ENCODE measurements around the gene CCDC24. TPM values are rescaled to one million over a fixed set of nuclear protein-coding genes. Genes with fewer than 3 reads are reported as not detected.
A peak's percentile ranks its signal among the peaks of the same experiment; 100 is the strongest.

Gene CCDC24
- polyA plus RNA-seq, 3 donors, result 1.1 to 3.0 (median 1.9) TPM

- 94% methylated on average over 2 of the region's 4 CpGs for WGBS (ENCODE audit: insufficient coverage)
- peak overlapping the region in 3 of 7 donors; percentile 10 to 45 (median 32) for H3K27ac Mint-ChIP-seq
These were observed 5.3 kb upstream of the CCDC24 start for GRCh38 chr1:43985984-43986595.

GRCh38 chr1:43986712-43987111 is 4.7 kb upstream of the CCDC24 start:
- Histone ChIP-seq H2AFZ (ENCODE audit: insufficient read depth, low read depth, low read length, poor library complexity, severe bottlenecking) (no peak overlapping the region), H3K36me3 (replicated peaks in 1 of 2; ENCODE audit: control insufficient read depth in 1 of 2, insufficient read depth in 2 of 2, low read length in 2 of 2) (no peaks in the 10 kb centered on the region), H3K4me2 (replicated peaks; ENCODE audit: extremely low read depth, low read length, poor library complexity, severe bottlenecking) (no peak overlapping the region), H3K27ac (ENCODE audit: low read depth in 1 of 2, low read length in 2 of 2) (no peak overlapping the region), H3K4me3 (replicated peaks in 1 of 3; ENCODE audit: low read depth in 2 of 3, low read length in 3 of 3) (no peak overlapping the region), H3K27me3 (ENCODE audit: control insufficient read depth in 2 of 2, insufficient read depth in 2 of 2, low read length in 2 of 2) (no peaks in the 10 kb centered on the region), H3K4me1 (ENCODE audit: control insufficient read depth in 1 of 2, insufficient read depth in 2 of 2, low read length in 2 of 2) (peaks cover 19 to 27% of the 10 kb centered on the region in 2 donors), H4K20me1 (ENCODE audit: insufficient read depth, low read length) (no peaks in the 10 kb centered on the region), H3K9ac (ENCODE audit: insufficient read depth, low read length, poor library complexity, severe bottlenecking) (no peak overlapping the region), H3K79me2 (ENCODE audit: insufficient read depth, low read length) (no peaks in the 10 kb centered on the region), H3K9me3 (replicated peaks in 1 of 2; ENCODE audit: control insufficient read depth in 1 of 2, insufficient read depth in 1 of 2, low read length in 2 of 2) (no peaks in the 10 kb centered on the region)
- Mint-ChIP-seq H3K27me3 (ENCODE audit: low read depth in 3 of 3) (peaks cover 0 to 4% (median 4%) of the 10 kb centered on the region in 3 donors), H3K4me3 (no peak overlapping the region), H3K36me3 (peaks cover 3% of the 10 kb centered on the region in 2 donors), H3K4me1 (peaks cover 22% of the 10 kb centered on the region), H3K27ac (no peak overlapping the region), H3K9me3 (peaks cover 0 to 2% (median 0%) of the 10 kb centered on the region in 7 donors)
- no peak for TF ChIP-seq CTCF (IDR thresholded peaks at IDR 0.05)
- DNase-seq, result no peak
- 94% methylated on average over 5 of the region's 6 CpGs for WGBS (ENCODE audit: insufficient coverage)
- intact Hi-C loops (cut with micrococcal nuclease), result no loop called here

More at GRCh38 chr1:43985984-43986595, 5.3 kb upstream of the CCDC24 start:
- no peaks in the 10 kb centered on the region for H3K27me3 ChIP-seq (ENCODE audit: control insufficient read depth in 2 of 2, insufficient read depth in 2 of 2, low read length in 2 of 2)
- Mint-ChIP-seq H3K9me3 (peaks cover 0 to 2% (median 0%) of the 10 kb centered on the region in 7 donors), H3K36me3 (peaks cover 3% of the 10 kb centered on the region in 2 donors), H3K27me3 (ENCODE audit: low read depth in 3 of 3) (peaks cover 0 to 4% (median 4%) of the 10 kb centered on the region in 3 donors), H3K4me3 (no peak overlapping the region), H3K4me1 (peaks cover 22% of the 10 kb centered on the region)
- DNase-seq, result no peak
- no peaks in the 10 kb centered on the region for H3K9me3 ChIP-seq (replicated peaks in 1 of 2; ENCODE audit: control insufficient read depth in 1 of 2, insufficient read depth in 1 of 2, low read length in 2 of 2)
- intact Hi-C loops (cut with micrococcal nuclease), result no loop called here
- H3K4me2 ChIP-seq (replicated peaks; ENCODE audit: extremely low read depth, low read length, poor library complexity, severe bottlenecking), result no peak overlapping the region
- no peak overlapping the region for H3K4me3 ChIP-seq (replicated peaks in 1 of 3; ENCODE audit: low read depth in 2 of 3, low read length in 3 of 3)
- H3K4me1 ChIP-seq (ENCODE audit: control insufficient read depth in 1 of 2, insufficient read depth in 2 of 2, low read length in 2 of 2), result peaks cover 19 to 23% of the 10 kb centered on the region in 2 donors
- no peak overlapping the region for H2AFZ ChIP-seq (ENCODE audit: insufficient read depth, low read depth, low read length, poor library complexity, severe bottlenecking)
- H3K79me2 ChIP-seq (ENCODE audit: insufficient read depth, low read length), result no peaks in the 10 kb centered on the region
- H3K36me3 ChIP-seq (replicated peaks in 1 of 2; ENCODE audit: control insufficient read depth in 1 of 2, insufficient read depth in 2 of 2, low read length in 2 of 2), result no peaks in the 10 kb centered on the region
- TF ChIP-seq CTCF (IDR thresholded peaks at IDR 0.05), result no peak
- no peak overlapping the region for H3K27ac ChIP-seq (ENCODE audit: low read depth in 1 of 2, low read length in 2 of 2)
- no peaks in the 10 kb centered on the region for H4K20me1 ChIP-seq (ENCODE audit: insufficient read depth, low read length)
- H3K9ac ChIP-seq (ENCODE audit: insufficient read depth, low read length, poor library complexity, severe bottlenecking), result no peak overlapping the region

Data from CD14-positive monocyte (primary cell).